GM21529 (cell line): ENCODE measurements around the gene EFTUD2.
"Not testable (repeated sequence)": the region's sequence is repeated elsewhere in the genome, so short reads cannot be mapped to it uniquely, and the experiment has no call there.

Source experiments
- ATAC-seq: cut with Tn5 transposase; IDR thresholded peaks from one replicate; pipeline ENCODE4 v1.9.1; 2021; ENCODE audit not compliant: unreplicated experiment

The EFTUD2 gene

GRCh38 chr17:44850025-44850424, 49.2 kb downstream of the EFTUD2 start:
- ATAC-seq, result no peak

GRCh38 chr17:44848961-44849489, 50.2 kb downstream of the EFTUD2 start:
- no peak for ATAC-seq

- no peak for ATAC-seq
Measured at GRCh38 chr17:44848257-44848795, 50.9 kb downstream of the EFTUD2 start.

- no peak for ATAC-seq
Measured at GRCh38 chr17:44847586-44847985, 51.7 kb downstream of the EFTUD2 start, which contains the start of gene HIGD1B. TSS of gene HIGD1B (plus strand) at chr17:44847883. CDS start at chr17:44848153, 270 bp downstream.

GRCh38 chr17:44846206-44846605, 53.0 kb downstream of the EFTUD2 start:
- no peak for ATAC-seq

- no peak for ATAC-seq
Measured at GRCh38 chr17:44844390-44844830, 54.8 kb downstream of the EFTUD2 start.

GRCh38 chr17:44842748-44843147, 56.5 kb downstream of the EFTUD2 start:
- no peak for ATAC-seq

GRCh38 chr17:44840936-44841335, 58.3 kb downstream of the EFTUD2 start:
- no peak for ATAC-seq

- no peak for ATAC-seq
Measured at GRCh38 chr17:44840274-44840673, 59.0 kb downstream of the EFTUD2 start.

- no peak for ATAC-seq
Measured at GRCh38 chr17:44837196-44837595, 62.0 kb downstream of the EFTUD2 start.

GRCh38 chr17:44832805-44833204, 66.4 kb downstream of the EFTUD2 start:
- ATAC-seq, result no peak

GRCh38 chr17:44831371-44831770, 67.9 kb downstream of the EFTUD2 start:
- no peak for ATAC-seq

- ATAC-seq, result no peak
Measured at GRCh38 chr17:44830359-44831288, 68.6 kb downstream of the EFTUD2 start.

- no peak for ATAC-seq
Measured at GRCh38 chr17:44829523-44830358, 69.5 kb downstream of the EFTUD2 start, which contains the start of gene GJC1. TSS of gene GJC1 (minus strand) at chr17:44830287. CDS start at chr17:44805817, 24,470 bp downstream.

GRCh38 chr17:44828919-44829522, 70.2 kb downstream of the EFTUD2 start:
- no peak for ATAC-seq

GRCh38 chr17:44827863-44828262, 71.4 kb downstream of the EFTUD2 start:
- ATAC-seq, result no peak

GRCh38 chr17:44826123-44826790, 73.0 kb downstream of the EFTUD2 start:
- no peak for ATAC-seq

GRCh38 chr17:44825236-44825635, 74.0 kb downstream of the EFTUD2 start:
- ATAC-seq, result not testable (repeated sequence)

- no peak for ATAC-seq
Measured at GRCh38 chr17:44820631-44821212, 78.5 kb downstream of the EFTUD2 start.

GRCh38 chr17:44818508-44818907, 80.7 kb downstream of the EFTUD2 start:
- not testable (repeated sequence) for ATAC-seq
